GM20000 (cell line): ENCODE measurements around the gene ACADS.

Experiments used
- DNase-seq: peaks from one replicate; pipeline ENCODE4 v3.0.0; 2012; ENCODE audit warnings: low spot score
- CTCF ChIP-seq: IDR thresholded peaks from 2 replicates; pipeline ENCODE4 v1.5.1; 2012; ENCODE audit warnings: mild to moderate bottlenecking, control low read depth; ENCODE audit errors: extremely low read depth, missing control alignments

ACADS gene

GRCh38 chr12:120702637-120703036 is 23.0 kb upstream of the ACADS start:
- no peak for TF ChIP-seq CTCF
- DNase-seq = no peak

GRCh38 chr12:120703311-120703942 is 22.2 kb upstream of the ACADS start:
- TF ChIP-seq CTCF = no peak
- DNase-seq = no peak

GRCh38 chr12:120705618-120706017 is 20.0 kb upstream of the ACADS start:
- DNase-seq = no peak
- no peak for TF ChIP-seq CTCF

- no peak for DNase-seq
Observed at GRCh38 chr12:120706029-120706428, 19.6 kb upstream of the ACADS start.

GRCh38 chr12:120708651-120709050 is 17.0 kb upstream of the ACADS start:
- DNase-seq = no peak
- no peak for TF ChIP-seq CTCF

More at GRCh38 chr12:120706029-120706428, 19.6 kb upstream of the ACADS start:
- TF ChIP-seq CTCF = no peak

GRCh38 chr12:120710031-120710804 is 15.4 kb upstream of the ACADS start, which contains the start of gene UNC119B:
UNC119B (plus strand) TSS chr12:120710458; CDS start chr12:120710475, 17 bp downstream.
- TF ChIP-seq CTCF = no peak
- DNase-seq = peak; percentile 92

- peak; percentile 56 for DNase-seq
- no peak for TF ChIP-seq CTCF
Observed at GRCh38 chr12:120710805-120711296, 14.8 kb upstream of the ACADS start.
